GM18867 (cell line): ENCODE results near the gene CDC16.
"Not testable (repeated sequence)": the region's sequence is repeated elsewhere in the genome, so short reads cannot be mapped to it uniquely, and the experiment has no call there.

Experiments used
- ATAC-seq: cut with Tn5 transposase; IDR thresholded peaks from one replicate; pipeline ENCODE4 v1.9.1; 2021; ENCODE audit warnings: mild to moderate bottlenecking, moderate library complexity; ENCODE audit not compliant: unreplicated experiment

The CDC16 gene

GRCh38 chr13:114261328-114261965 is 26.8 kb downstream of the CDC16 start:
- no peak for ATAC-seq

GRCh38 chr13:114263578-114263977 is 28.9 kb downstream of the CDC16 start:
- peak; percentile 32 for ATAC-seq

- not testable (repeated sequence) for ATAC-seq
These were observed 29.6 kb downstream of the CDC16 start for GRCh38 chr13:114264313-114264712.

- ATAC-seq, result no peak
These were observed 30.4 kb downstream of the CDC16 start for GRCh38 chr13:114264886-114265611.

GRCh38 chr13:114266241-114266640 is 31.5 kb downstream of the CDC16 start:
- ATAC-seq, result no peak

- no peak for ATAC-seq
These were observed 33.9 kb downstream of the CDC16 start for GRCh38 chr13:114268344-114269280.

- ATAC-seq, result no peak
These were observed 34.6 kb downstream of the CDC16 start for GRCh38 chr13:114269281-114269770.

GRCh38 chr13:114272977-114273376 is 38.3 kb downstream of the CDC16 start:
- no peak for ATAC-seq

- no peak for ATAC-seq
These were observed 40.6 kb downstream of the CDC16 start for GRCh38 chr13:114275304-114275703.

- no peak for ATAC-seq
These were observed 44.4 kb downstream of the CDC16 start for GRCh38 chr13:114279146-114279545.

- ATAC-seq, result no peak
These were observed 45.2 kb downstream of the CDC16 start for GRCh38 chr13:114279758-114280355.

GRCh38 chr13:114281351-114282040 is 46.8 kb downstream of the CDC16 start, which contains the start of gene UPF3A:
Gene UPF3A, plus strand, starts transcription at chr13:114281601. Its CDS starts 39 bp downstream, at chr13:114281640.
- ATAC-seq, result peak; percentile 76

- ATAC-seq, result peak; percentile 48
These were observed 47.5 kb downstream of the CDC16 start for GRCh38 chr13:114282041-114282670.

GRCh38 chr13:114283576-114283975 is 48.9 kb downstream of the CDC16 start:
- no peak for ATAC-seq

GRCh38 chr13:114284680-114285079 is 50.0 kb downstream of the CDC16 start:
- ATAC-seq, result no peak

- ATAC-seq, result no peak
These were observed 50.6 kb downstream of the CDC16 start for GRCh38 chr13:114285166-114285808.

GRCh38 chr13:114286808-114287207 is 52.1 kb downstream of the CDC16 start:
- ATAC-seq, result no peak

GRCh38 chr13:114288157-114288591 is 53.5 kb downstream of the CDC16 start:
- no peak for ATAC-seq

- no peak for ATAC-seq
These were observed 61.8 kb downstream of the CDC16 start for GRCh38 chr13:114296448-114296847.
